ENCODE measurements around the gene KDM6B. TPM values are rescaled to one million over a fixed set of nuclear protein-coding genes. Genes with fewer than 3 reads are reported as not detected.
A peak's percentile ranks its signal among the peaks of the same experiment; 100 is the strongest.

Gene KDM6B
- total RNA-seq (255 TPM), polyA plus RNA-seq (under 1 TPM; 0.30 to 0.74 (median 0.42) TPM)

DNA sequence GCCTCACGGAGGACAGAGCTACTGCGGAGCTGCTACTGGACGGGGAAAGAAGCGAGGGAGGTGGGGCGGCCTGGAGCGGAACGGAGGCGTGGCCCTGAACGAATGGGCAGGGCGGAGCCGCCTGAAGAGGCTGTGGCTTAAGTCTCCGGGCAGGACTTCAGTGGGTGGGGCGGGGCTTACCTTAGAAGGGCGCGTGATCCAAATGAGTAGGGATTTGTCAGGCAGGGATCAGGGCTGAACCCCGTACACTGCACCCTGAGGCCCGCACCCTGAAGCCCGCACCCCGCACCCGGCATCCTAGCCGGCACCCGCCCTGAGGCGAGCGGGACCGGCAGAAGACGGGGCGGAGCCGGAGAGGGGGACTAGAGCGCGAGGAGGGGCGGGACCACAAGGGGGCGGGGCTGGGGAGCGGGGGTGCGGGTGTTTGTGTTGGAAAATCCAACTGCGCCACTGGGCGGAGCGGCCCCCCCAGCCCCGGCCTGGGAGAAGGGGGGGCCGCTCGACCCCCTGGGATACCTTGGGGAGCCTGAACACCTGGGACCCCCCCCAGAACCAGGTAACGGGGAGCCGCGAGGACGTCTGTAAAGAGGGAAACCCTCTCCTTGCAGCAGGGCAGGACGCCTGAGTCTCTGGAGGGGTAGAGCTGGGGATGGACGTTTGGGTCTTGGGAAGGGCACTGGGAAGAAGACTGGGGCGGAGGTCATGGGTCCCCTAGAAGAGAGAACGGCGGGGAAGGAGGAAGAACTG is at the start of gene KDM6B:
KDM6B (plus strand) TSS at position 423 of the 747 bp plus-strand sequence. CDS start 11,338 bp downstream, outside the sequence.
- Mint-ChIP-seq H3K9me3 (peaks cover 0 to 1% (median 0%) of the 10 kb centered on the region in 7 donors), H3K27ac (peak within 1 kb of the TSS; percentile 89 to 100 (median 99)), H3K36me3 (no peaks in the 10 kb centered on the region), H3K4me3 (peak within 1 kb of the TSS; percentile 95 to 99 (median 98)), H3K4me1 (peaks cover 5 to 36% (median 26%) of the 10 kb centered on the region in 4 donors), H3K27me3 (peaks cover 19% of the 10 kb centered on the region)
- ATAC-seq (ENCODE audit: low read depth in 2 of 2) (peak; percentile 67 to 70), DNase-seq (peak; percentile 83 to 93 (median 89))
- no peaks in the 10 kb centered on the region for H3K27me3 ChIP-seq (ENCODE audit: control insufficient read depth, insufficient read depth, low read length)
- no peaks in the 10 kb centered on the region for H3K36me3 ChIP-seq (ENCODE audit: control insufficient read depth, insufficient read depth, low read length)
- H3K4me3 ChIP-seq (ENCODE audit: low read depth, low read length): peak within 1 kb of the TSS; percentile 86
- no peaks in the 10 kb centered on the region for H3K9me3 ChIP-seq (ENCODE audit: control insufficient read depth in 2 of 2, low read length in 2 of 2)
- H3K4me1 ChIP-seq (ENCODE audit: control insufficient read depth, insufficient read depth, low read length, poor library complexity, severe bottlenecking): peaks cover 46% of the 10 kb centered on the region
- peak within 1 kb of the TSS; percentile 100 for H3K27ac ChIP-seq (ENCODE audit: insufficient read depth, low read length, poor library complexity, severe bottlenecking)

DNA sequence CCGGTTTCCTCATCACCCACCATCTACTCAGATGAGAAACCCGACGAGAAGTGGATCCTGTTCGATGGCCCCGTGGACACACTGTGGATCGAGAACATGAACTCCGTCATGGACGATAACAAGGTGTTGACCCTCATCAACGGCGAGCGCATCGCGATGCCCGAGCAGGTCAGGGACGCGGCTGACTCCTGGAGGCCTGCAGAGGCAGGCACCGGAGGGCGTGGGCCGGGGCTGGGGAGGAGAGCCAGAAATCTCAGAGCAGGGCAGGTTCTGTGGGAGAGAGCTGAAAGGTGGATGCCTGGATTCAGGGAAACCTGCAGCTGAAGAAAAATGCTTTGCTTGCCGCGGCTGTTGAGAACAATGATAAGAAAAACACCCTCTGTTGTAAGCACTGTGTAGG is 47.2 kb upstream of the KDM6B start:
- H3K9me3 ChIP-seq (ENCODE audit: control insufficient read depth in 2 of 2, low read length in 2 of 2): no peaks in the 10 kb centered on the region
- no peaks in the 10 kb centered on the region for H3K36me3 ChIP-seq (ENCODE audit: control insufficient read depth, insufficient read depth, low read length)
- H3K27ac Mint-ChIP-seq: no peak overlapping the region
- no peaks in the 10 kb centered on the region for H3K9me3 Mint-ChIP-seq
- H3K4me1 Mint-ChIP-seq: no peaks in the 10 kb centered on the region
- H3K27me3 ChIP-seq (ENCODE audit: control insufficient read depth, insufficient read depth, low read length): peaks cover 4% of the 10 kb centered on the region
- peaks cover 7% of the 10 kb centered on the region for H3K27me3 Mint-ChIP-seq
- H3K36me3 Mint-ChIP-seq: no peaks in the 10 kb centered on the region
- no peaks in the 10 kb centered on the region for H3K4me1 ChIP-seq (ENCODE audit: control insufficient read depth, insufficient read depth, low read length, poor library complexity, severe bottlenecking)
- no peak for DNase-seq
- no peak for ATAC-seq (ENCODE audit: low read depth in 2 of 2)
- H3K4me3 Mint-ChIP-seq: no peak overlapping the region
- H3K4me3 ChIP-seq (ENCODE audit: low read depth, low read length): no peak overlapping the region
- no peak overlapping the region for H3K27ac ChIP-seq (ENCODE audit: insufficient read depth, low read length, poor library complexity, severe bottlenecking)

- H3K27me3 ChIP-seq (ENCODE audit: control insufficient read depth, insufficient read depth, low read length): no peaks in the 10 kb centered on the region
- no peaks in the 10 kb centered on the region for H3K4me1 ChIP-seq (ENCODE audit: control insufficient read depth, insufficient read depth, low read length, poor library complexity, severe bottlenecking)
- H3K9me3 ChIP-seq (ENCODE audit: control insufficient read depth in 2 of 2, low read length in 2 of 2): no peaks in the 10 kb centered on the region
- DNase-seq (no peak), ATAC-seq (ENCODE audit: low read depth in 2 of 2) (no peak)
- no peak overlapping the region for H3K27ac ChIP-seq (ENCODE audit: insufficient read depth, low read length, poor library complexity, severe bottlenecking)
- Mint-ChIP-seq H3K27me3 (peaks cover 15% of the 10 kb centered on the region), H3K27ac (no peak overlapping the region), H3K9me3 (no peaks in the 10 kb centered on the region), H3K4me1 (no peaks in the 10 kb centered on the region), H3K36me3 (no peaks in the 10 kb centered on the region), H3K4me3 (no peak overlapping the region)
- no peak overlapping the region for H3K4me3 ChIP-seq (ENCODE audit: low read depth, low read length)
- H3K36me3 ChIP-seq (ENCODE audit: control insufficient read depth, insufficient read depth, low read length): no peaks in the 10 kb centered on the region
These were observed 44.9 kb upstream of the KDM6B start for GRCh38 chr17:7789131-7789530.

GRCh38 chr17:7790150-7790549 is 43.9 kb upstream of the KDM6B start:
- no peaks in the 10 kb centered on the region for H3K36me3 Mint-ChIP-seq

DNA sequence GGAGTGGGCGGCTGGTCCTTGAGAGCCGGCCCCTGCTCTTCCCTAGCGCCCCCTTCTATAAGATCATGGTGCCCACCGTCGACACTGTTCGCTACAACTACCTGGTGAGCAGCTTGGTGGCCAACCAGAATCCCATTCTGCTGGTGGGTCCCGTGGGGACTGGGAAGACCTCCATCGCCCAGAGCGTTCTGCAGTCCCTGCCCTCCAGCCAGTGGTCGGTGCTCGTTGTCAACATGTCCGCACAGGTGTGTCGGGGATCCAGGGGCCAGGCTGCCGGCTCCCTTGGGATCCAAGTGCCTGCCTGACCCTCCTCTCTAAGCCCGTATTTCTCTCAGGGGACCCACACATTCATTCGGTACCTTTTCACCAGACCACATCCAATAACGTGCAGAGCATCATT is 41.4 kb upstream of the KDM6B start:
- Mint-ChIP-seq H3K27ac (no peak overlapping the region), H3K4me1 (no peaks in the 10 kb centered on the region), H3K9me3 (peaks cover 0 to 3% (median 0%) of the 10 kb centered on the region in 7 donors), H3K36me3 (no peaks in the 10 kb centered on the region), H3K4me3 (no peak overlapping the region), H3K27me3 (peaks cover 12% of the 10 kb centered on the region)
- ATAC-seq (ENCODE audit: low read depth in 2 of 2) (no peak), DNase-seq (no peak)
- Histone ChIP-seq H3K27ac (ENCODE audit: insufficient read depth, low read length, poor library complexity, severe bottlenecking) (no peak overlapping the region), H3K4me3 (ENCODE audit: low read depth, low read length) (no peak overlapping the region), H3K4me1 (ENCODE audit: control insufficient read depth, insufficient read depth, low read length, poor library complexity, severe bottlenecking) (no peaks in the 10 kb centered on the region), H3K9me3 (ENCODE audit: control insufficient read depth in 2 of 2, low read length in 2 of 2) (no peaks in the 10 kb centered on the region), H3K36me3 (ENCODE audit: control insufficient read depth, insufficient read depth, low read length) (no peaks in the 10 kb centered on the region), H3K27me3 (ENCODE audit: control insufficient read depth, insufficient read depth, low read length) (no peaks in the 10 kb centered on the region)

More at GRCh38 chr17:7790150-7790549, 43.9 kb upstream of the KDM6B start:
- no peak overlapping the region for H3K4me3 ChIP-seq (ENCODE audit: low read depth, low read length)
- Mint-ChIP-seq H3K27ac (no peak overlapping the region), H3K4me3 (no peak overlapping the region), H3K27me3 (peaks cover 8% of the 10 kb centered on the region), H3K4me1 (no peaks in the 10 kb centered on the region), H3K9me3 (no peaks in the 10 kb centered on the region)
- H3K27ac ChIP-seq (ENCODE audit: insufficient read depth, low read length, poor library complexity, severe bottlenecking): no peak overlapping the region
- H3K36me3 ChIP-seq (ENCODE audit: control insufficient read depth, insufficient read depth, low read length): no peaks in the 10 kb centered on the region
- ATAC-seq (ENCODE audit: low read depth in 2 of 2) (no peak), DNase-seq (no peak)
- no peaks in the 10 kb centered on the region for H3K4me1 ChIP-seq (ENCODE audit: control insufficient read depth, insufficient read depth, low read length, poor library complexity, severe bottlenecking)
- H3K9me3 ChIP-seq (ENCODE audit: control insufficient read depth in 2 of 2, low read length in 2 of 2): no peaks in the 10 kb centered on the region
- no peaks in the 10 kb centered on the region for H3K27me3 ChIP-seq (ENCODE audit: control insufficient read depth, insufficient read depth, low read length)

DNA sequence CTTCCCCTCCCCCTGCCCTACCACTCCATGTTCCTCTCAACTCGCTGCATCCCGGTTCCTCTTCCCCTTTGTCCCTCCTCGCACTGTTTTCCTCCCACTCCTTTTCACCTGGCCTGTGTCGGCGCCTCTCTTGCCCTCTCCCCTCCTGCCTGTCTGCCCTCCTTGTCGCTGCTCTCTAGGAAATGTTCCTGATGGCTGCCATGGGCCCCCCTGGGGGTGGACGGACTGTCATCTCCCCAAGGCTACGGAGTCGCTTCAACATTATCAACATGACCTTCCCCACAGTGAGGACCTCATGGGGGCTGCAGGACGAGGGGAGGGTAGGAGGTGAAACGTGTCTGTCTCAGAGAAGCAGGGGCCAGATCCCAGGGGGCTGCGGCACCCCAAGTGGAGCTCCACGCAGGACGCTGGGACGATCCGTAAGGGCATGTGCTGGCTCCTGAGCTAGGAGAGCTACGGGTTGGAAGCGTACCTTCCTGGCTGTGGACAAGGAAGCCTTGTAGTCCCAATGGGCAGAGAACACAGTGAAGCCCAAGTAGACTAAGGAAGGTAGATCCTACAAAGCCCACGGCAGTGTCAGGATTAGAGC is 39.8 kb upstream of the KDM6B start:
- Histone ChIP-seq H3K27me3 (ENCODE audit: control insufficient read depth, insufficient read depth, low read length) (no peaks in the 10 kb centered on the region), H3K4me3 (ENCODE audit: low read depth, low read length) (no peak overlapping the region), H3K27ac (ENCODE audit: insufficient read depth, low read length, poor library complexity, severe bottlenecking) (no peak overlapping the region), H3K9me3 (ENCODE audit: control insufficient read depth in 2 of 2, low read length in 2 of 2) (no peaks in the 10 kb centered on the region), H3K36me3 (ENCODE audit: control insufficient read depth, insufficient read depth, low read length) (no peaks in the 10 kb centered on the region), H3K4me1 (ENCODE audit: control insufficient read depth, insufficient read depth, low read length, poor library complexity, severe bottlenecking) (no peaks in the 10 kb centered on the region)
- no peaks in the 10 kb centered on the region for H3K4me1 Mint-ChIP-seq
- no peak overlapping the region for H3K4me3 Mint-ChIP-seq
- H3K36me3 Mint-ChIP-seq: no peaks in the 10 kb centered on the region
- DNase-seq (no peak), ATAC-seq (ENCODE audit: low read depth in 2 of 2) (no peak)
- H3K27me3 Mint-ChIP-seq: peaks cover 12% of the 10 kb centered on the region
- H3K27ac Mint-ChIP-seq: no peak overlapping the region
- peaks cover 0 to 5% (median 0%) of the 10 kb centered on the region in 7 donors for H3K9me3 Mint-ChIP-seq

DNA sequence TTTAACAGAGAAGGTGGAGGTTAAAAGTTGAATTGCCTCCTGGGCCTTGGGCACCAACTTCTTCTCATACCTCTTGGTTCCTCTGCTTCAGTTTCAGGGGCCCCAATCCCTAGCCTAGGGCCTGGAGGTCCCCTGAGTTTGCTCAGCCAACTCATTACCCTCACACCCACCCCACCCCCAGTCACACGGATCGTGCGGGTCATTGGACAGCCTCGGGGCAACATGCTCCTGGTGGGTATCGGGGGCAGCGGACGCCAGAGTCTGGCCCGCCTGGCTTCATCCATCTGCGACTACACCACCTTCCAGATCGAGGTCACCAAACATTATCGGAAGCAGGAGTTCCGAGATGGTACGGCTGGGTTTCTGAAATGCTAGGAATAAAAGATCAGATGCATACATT is 36.0 kb upstream of the KDM6B start:
- no peaks in the 10 kb centered on the region for H3K9me3 ChIP-seq (ENCODE audit: control insufficient read depth in 2 of 2, low read length in 2 of 2)
- H3K36me3 Mint-ChIP-seq: no peaks in the 10 kb centered on the region
- DNase-seq (no peak), ATAC-seq (ENCODE audit: low read depth in 2 of 2) (no peak)
- H3K9me3 Mint-ChIP-seq: peaks cover 0 to 5% (median 0%) of the 10 kb centered on the region in 7 donors
- no peaks in the 10 kb centered on the region for H3K4me1 ChIP-seq (ENCODE audit: control insufficient read depth, insufficient read depth, low read length, poor library complexity, severe bottlenecking)
- H3K27me3 Mint-ChIP-seq: peaks cover 4% of the 10 kb centered on the region
- H3K4me1 Mint-ChIP-seq: no peaks in the 10 kb centered on the region
- no peaks in the 10 kb centered on the region for H3K36me3 ChIP-seq (ENCODE audit: control insufficient read depth, insufficient read depth, low read length)
- H3K4me3 Mint-ChIP-seq: no peak overlapping the region
- H3K27ac ChIP-seq (ENCODE audit: insufficient read depth, low read length, poor library complexity, severe bottlenecking): no peak overlapping the region
- no peak overlapping the region for H3K27ac Mint-ChIP-seq
- H3K4me3 ChIP-seq (ENCODE audit: low read depth, low read length): no peak overlapping the region
- no peaks in the 10 kb centered on the region for H3K27me3 ChIP-seq (ENCODE audit: control insufficient read depth, insufficient read depth, low read length)

- Mint-ChIP-seq H3K36me3 (no peaks in the 10 kb centered on the region), H3K4me3 (no peak overlapping the region), H3K9me3 (peaks cover 0 to 5% (median 0%) of the 10 kb centered on the region in 7 donors), H3K4me1 (no peaks in the 10 kb centered on the region), H3K27ac (no peak overlapping the region), H3K27me3 (peaks cover 4% of the 10 kb centered on the region)
- Histone ChIP-seq H3K27me3 (ENCODE audit: control insufficient read depth, insufficient read depth, low read length) (no peaks in the 10 kb centered on the region), H3K36me3 (ENCODE audit: control insufficient read depth, insufficient read depth, low read length) (no peaks in the 10 kb centered on the region), H3K4me3 (ENCODE audit: low read depth, low read length) (no peak overlapping the region), H3K4me1 (ENCODE audit: control insufficient read depth, insufficient read depth, low read length, poor library complexity, severe bottlenecking) (no peaks in the 10 kb centered on the region), H3K9me3 (ENCODE audit: control insufficient read depth in 2 of 2, low read length in 2 of 2) (no peaks in the 10 kb centered on the region), H3K27ac (ENCODE audit: insufficient read depth, low read length, poor library complexity, severe bottlenecking) (no peak overlapping the region)
- no peak for ATAC-seq (ENCODE audit: low read depth in 2 of 2)
- no peak for DNase-seq
These were observed 35.2 kb upstream of the KDM6B start for GRCh38 chr17:7798839-7799238.

All from CD4-positive, CD25-positive, alpha-beta regulatory T cell (primary cell).